ENCODE measurements around the gene TANK.

- TF ChIP-seq TAF1 (IDR thresholded peaks at IDR 0.05; ENCODE audit: low read depth, low read length), result no peak
- TF ChIP-seq POLR2A (IDR thresholded peaks at IDR 0.05; ENCODE audit: low read depth, low read length), result no peak
- no peak for TF ChIP-seq POLR2AphosphoS5 (IDR thresholded peaks at IDR 0.05; ENCODE audit: low read depth, low read length)
- TF ChIP-seq SPI1 (IDR thresholded peaks at IDR 0.05; ENCODE audit: low read depth, low read length), result no peak
- TF ChIP-seq POU2F2 (IDR thresholded peaks at IDR 0.05; ENCODE audit: low read depth, low read length), result no peak
These were observed 37.3 kb upstream of the TANK start for GRCh38 chr2:161122772-161123530.

Measured in GM12891 (cell line).